GM18909 (cell line): ENCODE data around the gene KCNK10.

Experiments used
- ATAC-seq: cut with Tn5 transposase; IDR thresholded peaks from one replicate; pipeline ENCODE4 v1.9.1; 2021; ENCODE audit warnings: mild to moderate bottlenecking; ENCODE audit not compliant: unreplicated experiment, poor library complexity

KCNK10 gene

GRCh38 chr14:88194531-88194930 lies 128.5 kb downstream of the KCNK10 start:
- ATAC-seq, result no peak

GRCh38 chr14:88191605-88192004 lies 131.5 kb downstream of the KCNK10 start:
- ATAC-seq, result no peak

GRCh38 chr14:88189417-88190191 lies 133.5 kb downstream of the KCNK10 start:
- ATAC-seq, result peak; percentile 79

- peak; percentile 55 for ATAC-seq
Observed at GRCh38 chr14:88188745-88189416, 134.2 kb downstream of the KCNK10 start.

GRCh38 chr14:88185843-88186242 lies 137.2 kb downstream of the KCNK10 start:
- no peak for ATAC-seq

GRCh38 chr14:88184956-88185355 lies 138.1 kb downstream of the KCNK10 start:
- no peak for ATAC-seq

GRCh38 chr14:88181072-88181471 lies 142.0 kb downstream of the KCNK10 start:
- ATAC-seq, result peak; percentile 71

GRCh38 chr14:88179716-88180115 lies 143.4 kb downstream of the KCNK10 start:
- no peak for ATAC-seq

GRCh38 chr14:88170333-88170732 lies 152.7 kb downstream of the KCNK10 start:
- no peak for ATAC-seq

- peak; percentile 80 for ATAC-seq
Observed at GRCh38 chr14:88168498-88169165, 154.4 kb downstream of the KCNK10 start.

- ATAC-seq, result no peak
Observed at GRCh38 chr14:88168025-88168424, 155.0 kb downstream of the KCNK10 start.

- no peak for ATAC-seq
Observed at GRCh38 chr14:88166616-88167015, 156.5 kb downstream of the KCNK10 start.

GRCh38 chr14:88164906-88165534 lies 158.0 kb downstream of the KCNK10 start:
- ATAC-seq, result no peak

- ATAC-seq, result peak; percentile 53
Observed at GRCh38 chr14:88163731-88164255, 159.3 kb downstream of the KCNK10 start.

- no peak for ATAC-seq
Observed at GRCh38 chr14:88156127-88156526, 166.9 kb downstream of the KCNK10 start.

GRCh38 chr14:88154926-88155325 lies 168.1 kb downstream of the KCNK10 start:
- ATAC-seq, result no peak

GRCh38 chr14:88154321-88154720 lies 168.7 kb downstream of the KCNK10 start:
- ATAC-seq, result no peak

- ATAC-seq, result no peak
Observed at GRCh38 chr14:88146881-88147649, 176.0 kb downstream of the KCNK10 start.

GRCh38 chr14:88143810-88144209 lies 179.3 kb downstream of the KCNK10 start:
- no peak for ATAC-seq

GRCh38 chr14:88142997-88143396 lies 180.1 kb downstream of the KCNK10 start:
- no peak for ATAC-seq
